Effector memory CD4-positive, alpha-beta T cell (primary cell): Measurements from ENCODE around the gene ZSCAN4.
A peak's percentile ranks its signal among the peaks of the same experiment; 100 is the strongest.

Source experiments
- DNase-seq, 3 donors: peaks; one replicate each; pipeline ENCODE4 v3.0.0-alpha.2; 2020
- H3K27ac ChIP-seq: 2 replicates; pipeline ENCODE4 v1.7.0; 2013; ENCODE audit warnings: mild to moderate bottlenecking, low read length, moderate library complexity; ENCODE audit not compliant: insufficient read depth, poor library complexity, severe bottlenecking
- H3K27me3 ChIP-seq: replicated peaks from 2 replicates; pipeline ENCODE4 v1.7.0; 2013; ENCODE audit warnings: mild to moderate bottlenecking, low read length; ENCODE audit not compliant: insufficient read depth, control insufficient read depth, poor library complexity, severe bottlenecking
- H3K36me3 ChIP-seq: 2 replicates; pipeline ENCODE4 v1.7.0; 2013; ENCODE audit warnings: mild to moderate bottlenecking, low read length, moderate library complexity; ENCODE audit not compliant: control insufficient read depth, insufficient read depth
- H3K4me1 ChIP-seq: 2 replicates; pipeline ENCODE4 v1.7.0; 2013; ENCODE audit warnings: low read length, mild to moderate bottlenecking; ENCODE audit not compliant: control insufficient read depth, insufficient read depth, poor library complexity, severe bottlenecking
- H3K4me3 ChIP-seq: 2 replicates; pipeline ENCODE4 v1.7.0; 2013; ENCODE audit warnings: low read length, low read depth, mild to moderate bottlenecking; ENCODE audit not compliant: insufficient read depth, poor library complexity, severe bottlenecking
- H3K9me3 ChIP-seq: 2 replicates; pipeline ENCODE4 v1.7.0; 2013; ENCODE audit warnings: mild to moderate bottlenecking, low read length, moderate library complexity; ENCODE audit not compliant: control insufficient read depth

The ZSCAN4 gene

DNA sequence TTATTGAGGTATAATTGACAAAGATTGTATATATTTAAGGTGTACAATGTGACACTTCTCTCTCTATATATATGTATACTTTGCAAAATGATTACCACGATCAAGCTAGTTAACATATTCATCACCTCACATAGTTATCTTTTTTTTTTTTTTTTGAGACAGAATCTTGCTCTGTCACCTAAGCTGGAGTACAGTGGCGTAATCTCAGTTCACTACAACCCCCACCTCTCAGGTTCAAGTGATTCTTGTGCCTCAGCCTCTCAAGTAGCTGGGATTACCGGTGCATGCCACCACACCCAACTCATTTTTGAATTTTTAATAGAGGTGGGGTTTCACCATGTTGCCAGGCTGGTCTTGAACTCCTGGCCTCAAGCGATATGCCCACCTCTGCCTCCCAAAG is 3.7 kb downstream of the ZSCAN4 start:
- no peak overlapping the region for H3K4me3 ChIP-seq
- DNase-seq: no peak
- no peaks in the 10 kb centered on the region for H3K9me3 ChIP-seq
- no peaks in the 10 kb centered on the region for H3K36me3 ChIP-seq
- no peak overlapping the region for H3K27ac ChIP-seq
- no peaks in the 10 kb centered on the region for H3K27me3 ChIP-seq
- H3K4me1 ChIP-seq: no peaks in the 10 kb centered on the region

DNA sequence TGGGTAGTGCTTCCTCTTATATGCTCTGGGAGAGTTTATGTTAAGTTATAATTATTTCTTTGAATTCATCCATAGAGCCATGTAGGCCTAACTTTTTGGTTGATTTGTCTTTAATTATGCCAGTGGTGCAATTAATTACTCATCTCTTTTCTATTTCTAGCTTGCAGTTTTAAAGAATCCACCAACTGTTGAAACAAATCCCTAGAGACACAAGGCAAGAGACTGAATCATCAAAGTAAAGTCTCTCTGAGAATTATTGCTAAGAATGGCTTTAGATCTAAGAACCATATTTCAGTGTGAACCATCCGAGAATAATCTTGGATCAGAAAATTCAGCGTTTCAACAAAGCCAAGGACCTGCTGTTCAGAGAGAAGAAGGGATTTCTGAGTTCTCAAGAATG is 7.1 kb downstream of the ZSCAN4 start:
- Histone ChIP-seq H3K9me3 (no peaks in the 10 kb centered on the region), H3K27ac (no peak overlapping the region), H3K4me1 (no peaks in the 10 kb centered on the region), H3K27me3 (no peaks in the 10 kb centered on the region), H3K4me3 (no peak overlapping the region), H3K36me3 (no peaks in the 10 kb centered on the region)
- DNase-seq: no peak

DNA sequence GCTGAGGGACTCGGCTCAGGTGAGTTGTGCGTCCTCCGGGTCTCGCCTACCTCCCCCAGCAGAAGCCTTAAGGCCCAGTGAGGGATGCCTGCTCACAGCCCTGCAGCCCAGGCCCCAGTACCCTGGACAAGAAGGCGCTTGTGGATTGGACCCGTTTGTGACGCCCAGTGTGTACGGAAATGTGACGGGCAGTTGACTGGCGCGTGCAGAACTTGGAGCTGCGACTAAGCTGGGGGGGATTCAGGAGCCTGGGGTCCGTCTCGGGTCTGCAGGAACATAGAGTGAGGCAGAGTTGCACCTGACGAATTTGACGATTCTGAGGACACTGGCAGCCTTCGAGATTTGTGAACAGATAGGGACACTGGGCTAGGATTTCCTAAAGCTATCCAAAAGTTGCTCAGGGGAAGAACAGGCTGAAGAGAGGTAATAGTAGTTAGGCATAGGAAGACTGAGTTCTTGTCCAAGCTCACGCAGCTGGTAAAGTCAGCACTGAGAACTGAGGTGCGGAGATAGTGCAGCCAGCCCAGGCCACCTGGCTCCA is 13.6 kb downstream of the ZSCAN4 start:
- H3K27ac ChIP-seq: peak overlapping the region; percentile 57
- peaks cover 7% of the 10 kb centered on the region for H3K4me1 ChIP-seq
- DNase-seq: no peak
- H3K9me3 ChIP-seq: peaks cover 33% of the 10 kb centered on the region
- peak overlapping the region; percentile 95 for H3K4me3 ChIP-seq
- no peaks in the 10 kb centered on the region for H3K27me3 ChIP-seq
- H3K36me3 ChIP-seq: peaks cover 38% of the 10 kb centered on the region

DNA sequence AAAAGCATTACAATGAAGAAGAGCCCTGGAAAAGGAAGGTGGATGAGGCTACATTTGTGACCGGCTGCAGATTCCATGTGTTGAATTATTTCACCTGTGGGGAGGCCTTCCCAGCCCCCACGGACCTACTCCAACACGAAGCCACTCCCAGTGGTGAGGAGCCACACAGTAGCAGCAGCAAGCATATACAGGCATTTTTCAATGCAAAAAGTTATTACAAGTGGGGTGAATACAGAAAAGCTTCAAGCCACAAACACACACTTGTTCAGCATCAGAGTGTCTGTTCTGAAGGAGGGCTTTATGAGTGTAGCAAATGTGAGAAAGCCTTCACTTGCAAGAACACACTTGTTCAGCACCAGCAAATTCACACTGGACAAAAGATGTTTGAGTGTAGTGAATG is 18.0 kb downstream of the ZSCAN4 start:
- no peak for DNase-seq
- Histone ChIP-seq H3K4me1 (peaks cover 7% of the 10 kb centered on the region), H3K9me3 (peaks cover 64% of the 10 kb centered on the region), H3K27ac (no peak overlapping the region), H3K27me3 (no peaks in the 10 kb centered on the region), H3K36me3 (peaks cover 44% of the 10 kb centered on the region), H3K4me3 (no peak overlapping the region)

DNA sequence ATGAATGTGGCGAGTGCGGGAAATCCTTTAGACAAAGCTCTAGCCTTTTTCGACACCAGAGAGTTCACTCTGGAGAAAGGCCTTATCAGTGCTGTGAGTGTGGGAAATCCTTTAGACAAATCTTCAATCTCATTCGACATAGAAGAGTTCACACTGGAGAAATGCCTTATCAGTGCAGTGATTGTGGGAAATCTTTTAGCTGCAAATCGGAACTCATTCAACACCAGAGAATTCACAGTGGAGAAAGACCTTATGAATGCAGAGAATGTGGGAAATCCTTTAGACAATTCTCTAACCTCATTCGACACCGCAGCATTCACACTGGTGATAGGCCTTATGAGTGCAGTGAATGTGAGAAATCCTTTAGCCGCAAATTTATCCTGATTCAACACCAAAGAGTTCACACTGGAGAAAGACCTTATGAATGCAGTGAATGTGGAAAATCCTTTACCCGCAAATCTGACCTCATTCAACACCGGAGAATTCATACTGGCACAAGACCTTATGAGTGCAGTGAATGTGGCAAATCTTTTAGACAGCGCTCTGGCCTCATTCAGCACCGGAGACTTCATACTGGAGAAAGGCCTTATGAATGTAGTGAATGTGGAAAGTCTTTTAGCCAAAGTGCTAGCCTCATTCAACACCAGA is 18.8 kb downstream of the ZSCAN4 start:
- no peak for DNase-seq
- peaks cover 64% of the 10 kb centered on the region for H3K9me3 ChIP-seq
- H3K27me3 ChIP-seq: no peaks in the 10 kb centered on the region
- H3K4me1 ChIP-seq: peaks cover 5% of the 10 kb centered on the region
- H3K4me3 ChIP-seq: no peak overlapping the region
- peaks cover 44% of the 10 kb centered on the region for H3K36me3 ChIP-seq
- no peak overlapping the region for H3K27ac ChIP-seq

DNA sequence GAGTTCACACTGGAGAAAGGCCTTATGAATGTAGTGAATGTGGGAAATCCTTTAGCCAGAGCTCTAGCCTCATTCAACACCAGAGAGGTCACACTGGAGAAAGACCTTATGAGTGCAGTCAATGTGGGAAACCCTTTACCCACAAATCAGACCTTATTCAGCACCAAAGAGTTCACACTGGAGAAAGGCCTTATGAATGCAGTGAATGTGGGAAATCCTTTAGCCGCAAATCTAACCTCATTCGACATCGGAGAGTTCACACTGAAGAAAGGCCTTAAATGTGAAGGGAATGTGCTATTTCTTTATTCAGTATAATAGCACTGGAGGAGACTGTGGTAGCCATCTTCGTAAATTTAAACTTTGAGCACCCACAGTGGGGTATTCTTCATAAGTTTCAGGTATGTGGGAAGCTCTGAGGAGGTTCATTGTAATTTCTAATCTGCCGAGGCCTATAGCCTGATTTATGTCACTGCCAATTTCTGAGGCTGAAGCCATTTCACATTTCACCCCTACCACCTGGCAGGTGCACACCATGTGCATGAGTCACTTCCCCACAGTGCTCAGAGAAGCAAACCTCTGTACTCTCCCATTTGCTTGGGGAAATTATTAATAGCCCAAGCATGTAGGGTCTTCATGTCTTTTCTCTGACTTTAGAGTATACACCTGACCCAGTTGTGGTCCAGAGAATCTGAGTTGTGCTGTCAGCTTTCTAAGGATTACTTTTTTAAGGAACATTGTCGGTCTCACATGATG is 19.5 kb downstream of the ZSCAN4 start:
- H3K4me3 ChIP-seq: peak overlapping the region; percentile 10
- no peak for DNase-seq
- H3K36me3 ChIP-seq: peaks cover 44% of the 10 kb centered on the region
- no peak overlapping the region for H3K27ac ChIP-seq
- no peaks in the 10 kb centered on the region for H3K27me3 ChIP-seq
- peaks cover 64% of the 10 kb centered on the region for H3K9me3 ChIP-seq
- H3K4me1 ChIP-seq: no peaks in the 10 kb centered on the region

DNA sequence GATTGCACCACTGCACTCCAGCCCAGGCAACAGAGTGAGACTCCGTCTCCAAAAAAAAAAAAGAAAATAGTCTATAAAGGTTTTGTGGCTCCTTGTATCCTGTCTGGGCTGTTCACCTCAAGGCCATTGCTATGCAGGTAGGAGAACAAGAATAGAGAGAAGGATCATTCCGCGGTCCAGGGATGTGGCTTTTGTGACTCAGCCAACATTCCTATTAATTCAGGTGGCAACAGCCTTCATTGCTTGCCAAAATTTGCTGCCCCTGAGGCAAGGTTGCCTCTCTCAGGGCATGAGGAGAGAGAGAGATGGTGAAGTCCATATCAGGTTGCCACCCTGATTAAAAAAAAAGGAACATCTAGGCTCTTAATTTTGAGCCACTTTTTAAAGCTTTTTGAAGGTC is 21.0 kb downstream of the ZSCAN4 start:
- peaks cover 59% of the 10 kb centered on the region for H3K9me3 ChIP-seq

DNA sequence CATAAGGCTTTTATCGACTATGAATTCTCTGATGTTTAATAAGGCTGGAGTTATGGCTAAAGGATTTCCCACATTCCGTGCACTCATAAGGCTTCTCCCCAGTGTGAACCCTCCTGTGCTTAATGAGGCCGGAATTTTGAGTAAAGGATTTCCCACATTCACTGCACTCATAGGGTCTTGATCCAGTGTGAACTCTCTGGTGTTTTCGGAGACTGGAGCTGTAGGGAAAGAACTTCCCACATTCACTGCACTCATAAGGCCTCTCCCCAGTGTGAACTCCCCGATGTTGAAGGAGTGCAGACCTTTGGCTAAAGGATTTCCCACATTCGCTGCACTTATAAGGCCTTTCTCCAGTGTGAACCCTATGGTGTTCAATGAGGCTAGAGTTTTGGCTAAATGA is 32.9 kb downstream of the ZSCAN4 start:
- Histone ChIP-seq H3K9me3 (peaks cover 44% of the 10 kb centered on the region), H3K36me3 (peaks cover 39% of the 10 kb centered on the region), H3K4me3 (no peak overlapping the region), H3K27ac (no peak overlapping the region), H3K27me3 (no peaks in the 10 kb centered on the region), H3K4me1 (no peaks in the 10 kb centered on the region)
- DNase-seq: no peak

More for the DNA sequence above, 21.0 kb downstream of the ZSCAN4 start:
- Histone ChIP-seq H3K4me1 (no peaks in the 10 kb centered on the region), H3K36me3 (peaks cover 32% of the 10 kb centered on the region), H3K27ac (no peak overlapping the region), H3K4me3 (no peak overlapping the region), H3K27me3 (no peaks in the 10 kb centered on the region)
- DNase-seq: no peak

DNA sequence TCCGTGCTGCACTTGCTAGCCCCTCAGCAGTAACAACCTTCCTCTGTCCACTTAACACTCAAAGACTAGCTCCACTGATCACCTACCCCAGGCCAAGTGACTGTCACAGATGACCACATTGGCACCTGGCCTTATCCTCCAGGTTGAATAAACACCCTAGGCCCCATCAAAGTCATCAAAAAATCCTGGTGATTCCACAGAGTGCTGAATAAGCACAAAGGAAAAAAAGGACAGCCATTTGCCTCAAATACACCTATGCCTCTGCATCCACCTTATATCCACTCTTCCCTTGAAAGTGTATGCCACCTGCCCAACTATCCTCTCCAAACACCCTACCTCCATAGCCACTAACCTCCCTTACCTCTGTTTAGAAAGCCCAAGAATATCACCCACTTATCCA is 37.6 kb downstream of the ZSCAN4 start:
- Histone ChIP-seq H3K36me3 (peaks cover 29% of the 10 kb centered on the region), H3K4me3 (no peak overlapping the region), H3K27ac (no peak overlapping the region), H3K9me3 (peaks cover 34% of the 10 kb centered on the region), H3K4me1 (no peaks in the 10 kb centered on the region), H3K27me3 (no peaks in the 10 kb centered on the region)
- no peak for DNase-seq

DNA sequence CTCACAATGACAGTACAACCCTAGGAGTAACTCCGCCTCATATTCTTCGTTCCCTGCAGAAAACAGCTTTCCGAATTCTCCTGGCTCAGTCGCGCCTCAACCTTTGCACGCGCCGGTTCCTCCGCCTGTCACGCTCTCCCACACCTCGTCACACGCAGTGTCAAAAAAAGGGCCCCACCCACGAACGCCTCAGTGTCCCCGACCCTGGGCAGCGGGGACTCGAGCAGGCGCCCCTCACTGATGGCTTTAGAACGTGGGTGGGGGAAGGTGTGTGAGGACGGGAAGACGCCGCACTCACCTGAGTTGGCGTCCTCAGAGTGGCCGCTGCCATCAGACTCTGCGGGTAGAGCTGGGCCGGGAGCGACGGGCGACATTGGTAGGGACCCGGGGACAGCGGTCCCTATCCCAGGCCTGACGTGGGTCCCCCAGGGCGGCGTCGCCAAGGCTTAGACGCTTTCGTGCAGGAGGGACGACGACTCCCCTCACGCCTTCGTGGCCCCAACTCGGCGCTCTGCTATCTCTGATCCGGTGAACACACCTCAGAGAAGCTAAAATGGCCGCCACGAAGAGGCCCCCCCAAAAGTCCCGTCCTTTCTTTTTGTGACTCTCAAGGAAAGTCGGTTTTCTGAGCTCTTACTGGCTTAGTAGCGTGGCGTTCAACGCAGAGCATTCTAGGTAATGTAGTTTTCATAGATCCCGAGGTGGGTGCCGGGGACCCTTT is 40.1 kb downstream of the ZSCAN4 start, which contains the start of gene ZNF154:
Gene ZNF154, minus strand, starts transcription at position 564 of the 721 bp plus-strand sequence. Its CDS starts 233 bp downstream, at position 331.
- Histone ChIP-seq H3K4me3 (peak within 1 kb of the TSS; percentile 47), H3K9me3 (peaks cover 29% of the 10 kb centered on the region), H3K27me3 (no peaks in the 10 kb centered on the region), H3K4me1 (no peaks in the 10 kb centered on the region), H3K27ac (peak within 1 kb of the TSS; percentile 68), H3K36me3 (peaks cover 16% of the 10 kb centered on the region)
- peak in 2 of 3 donors; percentile 2 to 12 for DNase-seq
